ENCODE data around the gene IL13RA2. TPM values are rescaled to one million over a fixed set of nuclear protein-coding genes. Genes with fewer than 3 reads are reported as not detected.

IL13RA2 gene
- total RNA-seq, 4 donors from 2014 or later = 0.29 to 1.5 TPM; not detected in 2

- WGBS, 2 donors = 62 to 77% methylated on average over 2 of the region's 2 CpGs
- intact Hi-C loops (cut with DNase I; ENCODE audit: low total_unique reads) = no loop called here
These were observed 1.5 kb upstream of the IL13RA2 start for GRCh38 chrX:115018944-115019343.

DNA sequence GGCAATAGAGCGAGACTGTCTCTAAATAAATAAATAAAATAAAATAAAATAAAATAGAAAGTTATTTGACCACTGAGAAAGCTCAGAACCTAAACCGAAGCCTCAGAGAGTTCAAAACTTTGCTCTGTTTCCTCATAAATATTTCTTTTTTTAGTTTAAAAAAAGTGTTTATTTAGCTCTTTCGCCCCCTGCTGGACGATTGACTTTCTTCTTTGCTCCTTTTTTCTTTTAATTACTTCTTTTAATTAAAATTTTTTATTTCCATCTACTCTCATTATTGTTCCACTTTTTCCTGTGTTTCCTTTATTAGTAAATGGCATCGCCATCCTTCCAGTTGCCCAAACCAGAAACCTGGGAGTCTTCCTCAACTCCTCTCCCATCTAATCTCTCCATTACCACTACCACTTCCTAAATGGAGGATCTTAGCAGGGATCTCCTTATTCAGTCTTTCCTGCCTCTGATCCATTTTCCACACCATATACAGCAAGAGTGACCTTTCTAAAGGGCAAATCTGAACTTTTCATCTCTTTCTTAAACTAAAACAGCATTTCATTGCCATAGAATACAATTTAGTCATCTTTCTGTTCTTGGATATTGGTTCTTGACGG lies 728 bp upstream of the IL13RA2 start:
- WGBS, 2 donors = 50 to 74% methylated on average over 6 of the region's 6 CpGs
- no peak for DNase-seq (ENCODE audit: low spot score in 2 of 2)
- no peak overlapping the region for H3K4me3 ChIP-seq (ENCODE audit: low read depth, poor library complexity, severe bottlenecking)
- intact Hi-C loops (cut with DNase I; ENCODE audit: low total_unique reads) = no loop called here
- no peak for TF ChIP-seq POLR2A (IDR thresholded peaks at IDR 0.05)
- TF ChIP-seq, protein P1, sequence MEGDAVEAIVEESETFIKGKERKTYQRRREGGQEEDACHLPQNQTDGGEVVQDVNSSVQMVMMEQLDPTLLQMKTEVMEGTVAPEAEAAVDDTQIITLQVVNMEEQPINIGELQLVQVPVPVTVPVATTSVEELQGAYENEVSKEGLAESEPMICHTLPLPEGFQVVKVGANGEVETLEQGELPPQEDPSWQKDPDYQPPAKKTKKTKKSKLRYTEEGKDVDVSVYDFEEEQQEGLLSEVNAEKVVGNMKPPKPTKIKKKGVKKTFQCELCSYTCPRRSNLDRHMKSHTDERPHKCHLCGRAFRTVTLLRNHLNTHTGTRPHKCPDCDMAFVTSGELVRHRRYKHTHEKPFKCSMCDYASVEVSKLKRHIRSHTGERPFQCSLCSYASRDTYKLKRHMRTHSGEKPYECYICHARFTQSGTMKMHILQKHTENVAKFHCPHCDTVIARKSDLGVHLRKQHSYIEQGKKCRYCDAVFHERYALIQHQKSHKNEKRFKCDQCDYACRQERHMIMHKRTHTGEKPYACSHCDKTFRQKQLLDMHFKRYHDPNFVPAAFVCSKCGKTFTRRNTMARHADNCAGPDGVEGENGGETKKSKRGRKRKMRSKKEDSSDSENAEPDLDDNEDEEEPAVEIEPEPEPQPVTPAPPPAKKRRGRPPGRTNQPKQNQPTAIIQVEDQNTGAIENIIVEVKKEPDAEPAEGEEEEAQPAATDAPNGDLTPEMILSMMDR (IDR thresholded peaks at IDR 0.05) = no peak

More at GRCh38 chrX:115018944-115019343, 1.5 kb upstream of the IL13RA2 start:
- no peak for DNase-seq (ENCODE audit: low spot score in 2 of 2)
- H3K4me3 ChIP-seq (ENCODE audit: low read depth, poor library complexity, severe bottlenecking) = no peak overlapping the region
- no peak for TF ChIP-seq POLR2A (IDR thresholded peaks at IDR 0.05)
- TF ChIP-seq, protein P1 (IDR thresholded peaks at IDR 0.05) = no peak

GRCh38 chrX:115013705-115014104 lies 3.7 kb downstream of the IL13RA2 start:
- TF ChIP-seq, protein P1 (IDR thresholded peaks at IDR 0.05) = no peak
- TF ChIP-seq POLR2A (IDR thresholded peaks at IDR 0.05) = no peak
- DNase-seq (ENCODE audit: low spot score in 2 of 2) = no peak
- intact Hi-C loops (cut with DNase I; ENCODE audit: low total_unique reads) = no loop called here
- no peak overlapping the region for H3K4me3 ChIP-seq (ENCODE audit: low read depth, poor library complexity, severe bottlenecking)
- 62 to 69% methylated on average over 3 of the region's 3 CpGs for WGBS, 2 donors

DNA sequence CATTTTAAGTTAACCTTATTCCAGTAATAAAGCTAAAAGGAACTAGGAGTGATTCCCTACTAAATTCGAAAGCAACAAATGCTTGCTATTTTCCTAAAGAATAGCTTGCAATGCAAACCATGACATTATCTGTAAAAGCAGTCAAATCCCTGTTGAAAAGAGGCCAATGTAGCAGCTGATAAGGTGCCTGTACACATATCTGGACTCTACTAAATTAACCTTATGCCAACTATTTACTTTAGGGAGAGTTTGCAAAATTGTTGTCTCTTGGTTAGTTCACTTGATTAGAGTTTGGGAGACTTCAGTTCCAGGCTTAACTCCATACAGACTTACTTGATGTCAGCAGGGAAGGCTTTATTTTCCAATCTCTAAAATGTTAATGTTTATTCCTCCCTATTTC lies 6.0 kb downstream of the IL13RA2 start:
- TF ChIP-seq, protein P1 (IDR thresholded peaks at IDR 0.05) = no peak
- TF ChIP-seq POLR2A (IDR thresholded peaks at IDR 0.05) = no peak
- intact Hi-C loops (cut with DNase I; ENCODE audit: low total_unique reads) = no loop called here
- DNase-seq (ENCODE audit: low spot score in 2 of 2) = no peak
- no peak overlapping the region for H3K4me3 ChIP-seq (ENCODE audit: low read depth, poor library complexity, severe bottlenecking)
- WGBS, 2 donors = 83 to 88% methylated on average over 1 of the region's 1 CpG

DNA sequence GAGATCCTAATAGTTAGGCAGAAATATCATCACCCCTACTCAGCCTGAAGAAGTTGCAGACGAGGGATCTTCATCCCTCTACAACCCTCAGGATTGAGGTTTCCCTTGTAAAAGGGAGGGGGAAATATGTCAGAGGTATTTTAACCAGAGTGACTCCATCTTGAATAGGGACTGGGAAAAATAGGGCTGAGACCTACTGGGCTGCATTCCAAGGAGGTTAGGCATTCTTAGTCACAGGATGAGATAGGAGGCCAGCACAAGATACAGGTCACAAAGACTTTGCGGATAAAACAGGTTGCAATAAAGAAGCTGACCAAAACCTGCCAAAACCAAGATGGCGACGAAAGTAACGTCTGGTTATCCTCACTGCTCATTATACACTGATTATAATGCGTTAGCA lies 17.5 kb downstream of the IL13RA2 start:
- H3K4me3 ChIP-seq (ENCODE audit: low read depth, poor library complexity, severe bottlenecking) = no peak overlapping the region
- DNase-seq (ENCODE audit: low spot score in 2 of 2) = no peak
- WGBS, 2 donors = 77 to 91% methylated on average over 6 of the region's 6 CpGs
- no peak for TF ChIP-seq POLR2A (IDR thresholded peaks at IDR 0.05)
- TF ChIP-seq, protein P1 (IDR thresholded peaks at IDR 0.05) = no peak
- intact Hi-C loops (cut with DNase I; ENCODE audit: low total_unique reads) = no loop called here

DNA sequence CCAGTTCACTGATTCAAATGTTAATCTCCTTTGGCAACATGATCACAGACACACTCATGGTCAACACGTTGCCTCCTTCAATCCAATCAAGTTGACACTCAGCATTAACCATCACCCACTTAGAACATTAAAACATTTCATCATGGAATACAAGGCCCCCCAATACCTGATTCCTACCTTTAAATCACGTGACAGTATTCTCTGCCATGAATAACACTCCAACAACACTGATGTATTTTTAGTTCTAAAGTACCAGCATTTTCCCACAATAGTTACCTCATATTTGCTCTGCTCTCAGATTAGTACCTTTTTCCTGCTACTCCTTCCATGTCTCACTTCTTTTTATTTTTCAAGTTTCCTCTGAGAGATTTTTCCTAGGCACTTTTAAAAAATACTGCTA lies 19.6 kb downstream of the IL13RA2 start:
- no peak for TF ChIP-seq POLR2A (IDR thresholded peaks at IDR 0.05)
- TF ChIP-seq, protein P1 (IDR thresholded peaks at IDR 0.05) = no peak
- DNase-seq (ENCODE audit: low spot score in 2 of 2) = no peak
- H3K4me3 ChIP-seq (ENCODE audit: low read depth, poor library complexity, severe bottlenecking) = no peak overlapping the region
- intact Hi-C loops (cut with DNase I; ENCODE audit: low total_unique reads) = no loop called here
- 51 to 78% methylated on average over 2 of the region's 2 CpGs for WGBS, 2 donors
